Stimulated activated CD8-positive, alpha-beta memory T cell treated with anti-CD3 and anti-CD28 coated beads, Interleukin-4, amount 100 ng/mL, for 24 hours (primary cell): ENCODE data around the gene CAPN5.

ENCODE experiments used
- DNase-seq: peaks from one replicate; pipeline ENCODE4 v3.0.0-alpha.2; 2020; ENCODE audit warnings: low read depth

Gene CAPN5

GRCh38 chr11:77118971-77119370, 52.2 kb downstream of the CAPN5 start:
- no peak for DNase-seq

GRCh38 chr11:77119531-77119936, 52.8 kb downstream of the CAPN5 start:
- no peak for DNase-seq

- no peak for DNase-seq
Measured at GRCh38 chr11:77120571-77120970, 53.8 kb downstream of the CAPN5 start.

GRCh38 chr11:77121096-77121640, 54.4 kb downstream of the CAPN5 start:
- no peak for DNase-seq

GRCh38 chr11:77121876-77122575, 55.3 kb downstream of the CAPN5 start:
- no peak for DNase-seq

GRCh38 chr11:77122576-77123212, 55.9 kb downstream of the CAPN5 start:
- no peak for DNase-seq

GRCh38 chr11:77123591-77123990, 56.8 kb downstream of the CAPN5 start:
- no peak for DNase-seq

- no peak for DNase-seq
Measured at GRCh38 chr11:77124041-77124440, 57.3 kb downstream of the CAPN5 start.

- DNase-seq, result no peak
Measured at GRCh38 chr11:77124488-77124887, 57.7 kb downstream of the CAPN5 start.

GRCh38 chr11:77125191-77125590, 58.4 kb downstream of the CAPN5 start:
- DNase-seq, result no peak

GRCh38 chr11:77125695-77126094, 58.9 kb downstream of the CAPN5 start:
- DNase-seq, result no peak

- DNase-seq, result no peak
Measured at GRCh38 chr11:77126156-77126775, 59.5 kb downstream of the CAPN5 start.

- DNase-seq, result no peak
Measured at GRCh38 chr11:77126861-77127234, 60.1 kb downstream of the CAPN5 start.

GRCh38 chr11:77127235-77127911, 60.6 kb downstream of the CAPN5 start:
- DNase-seq, result peak; percentile 34

- DNase-seq, result no peak
Measured at GRCh38 chr11:77127920-77128691, 61.3 kb downstream of the CAPN5 start, which contains the start of gene MYO7A. Gene MYO7A (plus strand): TSS chr11:77128246. CDS start chr11:77130635, 2,389 bp downstream.

- no peak for DNase-seq
Measured at GRCh38 chr11:77129069-77129841, 62.5 kb downstream of the CAPN5 start.

GRCh38 chr11:77129842-77130756, 63.3 kb downstream of the CAPN5 start:
- no peak for DNase-seq

- no peak for DNase-seq
Measured at GRCh38 chr11:77130763-77131513, 64.2 kb downstream of the CAPN5 start.

GRCh38 chr11:77131560-77131959, 64.8 kb downstream of the CAPN5 start:
- no peak for DNase-seq
